PC-9 (cell line): ENCODE measurements around the gene USF2. TPM values are rescaled to one million over a fixed set of nuclear protein-coding genes. Genes with fewer than 3 reads are reported as not detected.

ENCODE experiments used
- BruUV-seq: library from RNA; stranded (reverse); fragments of 400-500 nt; replicated peaks from 2 replicates; lab custom pipeline; 2021; lab: Mats Ljungman, UMichigan
- CTCF ChIA-PET: fragments of 300-600 bp; sonication (Branson Sonifier 250); formaldehyde crosslinking; loops from one replicate; lab custom pipeline; 2022; ENCODE audit warnings: antibody characterized with exemption; lab: Charles Lee
- POLR2A ChIA-PET: fragments of 300-600 bp; sonication (Branson Sonifier 250); formaldehyde crosslinking; loops from one replicate; lab custom pipeline; 2022; ENCODE audit warnings: antibody characterized with exemption; ENCODE audit not compliant: unreplicated experiment; lab: Charles Lee
- DNase-seq, 2 experiments: peaks; one replicate each; pipeline versions ENCODE4 v3.0.0 to v3.0.0-alpha.2; 2015 to 2022; ENCODE audit warnings: mixed read lengths in 1 of 2
- H2AFZ ChIP-seq: fragments of 200-600 bp; sonication (generic); 2 replicates; pipeline ENCODE4 v1.8.1; 2017; ENCODE audit warnings: antibody characterized with exemption
- H3F3A ChIP-seq: fragments of 200-600 bp; sonication (generic); 2 replicates; pipeline ENCODE4 v1.8.1; 2017; ENCODE audit warnings: antibody characterized with exemption, mild to moderate bottlenecking, low read depth; ENCODE audit not compliant: insufficient read depth
- H3K27ac ChIP-seq: fragments of 200-600 bp; sonication (generic); 2 replicates; pipeline ENCODE4 v1.6.1; 2016; ENCODE audit warnings: mixed run types
- H3K27me3 ChIP-seq: fragments of 200-600 bp; sonication (generic); 2 replicates; pipeline ENCODE4 v1.6.1; 2016; ENCODE audit warnings: low read depth, mixed run types; ENCODE audit not compliant: insufficient read depth
- H3K36me3 ChIP-seq: fragments of 200-600 bp; sonication (generic); 2 replicates; pipeline ENCODE4 v1.6.1; 2016; ENCODE audit warnings: low read depth, mixed run types
- H3K4me1 ChIP-seq: fragments of 200-600 bp; sonication (generic); replicated peaks from 2 replicates; pipeline ENCODE4 v1.6.1; 2016; ENCODE audit warnings: mixed run types; ENCODE audit not compliant: insufficient read depth
- H3K4me2 ChIP-seq: fragments of 200-600 bp; sonication (generic); 2 replicates; pipeline ENCODE4 v1.6.1; 2017; ENCODE audit warnings: mixed run types
- H3K4me3 ChIP-seq: fragments of 200-600 bp; sonication (generic); 2 replicates; pipeline ENCODE4 v1.6.1; 2016; ENCODE audit warnings: mixed run types
- H3K79me2 ChIP-seq: fragments of 200-600 bp; sonication (generic); 2 replicates; pipeline ENCODE4 v1.6.1; 2017; ENCODE audit warnings: low read depth, mixed run types
- H3K9me2 ChIP-seq: fragments of 200-600 bp; sonication (generic); 2 replicates; pipeline ENCODE4 v1.8.1; 2017; ENCODE audit warnings: mild to moderate bottlenecking; ENCODE audit not compliant: insufficient read depth
- H3K9me3 ChIP-seq: fragments of 200-600 bp; sonication (generic); 2 replicates; pipeline ENCODE4 v1.8.1; 2016; ENCODE audit warnings: low read depth; ENCODE audit not compliant: insufficient read depth
- H4K20me1 ChIP-seq: fragments of 200-600 bp; sonication (generic); 2 replicates; pipeline ENCODE4 v1.8.1; 2017; ENCODE audit not compliant: insufficient read depth
- EZH2 ChIP-seq: fragments of 200-600 bp; sonication (generic); IDR thresholded peaks from 2 replicates; pipeline ENCODE4 v1.8.0; 2017; ENCODE audit warnings: antibody characterized with exemption, low read depth
- intact Hi-C: fragments of 100-400 bp; cut with micrococcal nuclease; formaldehyde crosslinking; loops from one replicate; pipeline ENCODE4 v1.10.0; 2022; ENCODE audit not compliant: unreplicated experiment
- total RNA-seq: library from RNA; stranded (reverse); gene quantifications from 2 replicates; pipeline ENCODE4 v1.2.3, GENCODE V29; 2021
- TF ChIP-seq, protein P1 (sequence below): fragments of 200-600 bp; sonication (generic); conservative IDR thresholded peaks from 2 replicates; pipeline ENCODE4 v1.6.1; 2017; ENCODE audit warnings: mixed run types, antibody characterized with exemption, mild to moderate bottlenecking, moderate library complexity

The USF2 gene
- total RNA-seq, 1 experiment from 2014 or later, result 98.2 TPM

DNA sequence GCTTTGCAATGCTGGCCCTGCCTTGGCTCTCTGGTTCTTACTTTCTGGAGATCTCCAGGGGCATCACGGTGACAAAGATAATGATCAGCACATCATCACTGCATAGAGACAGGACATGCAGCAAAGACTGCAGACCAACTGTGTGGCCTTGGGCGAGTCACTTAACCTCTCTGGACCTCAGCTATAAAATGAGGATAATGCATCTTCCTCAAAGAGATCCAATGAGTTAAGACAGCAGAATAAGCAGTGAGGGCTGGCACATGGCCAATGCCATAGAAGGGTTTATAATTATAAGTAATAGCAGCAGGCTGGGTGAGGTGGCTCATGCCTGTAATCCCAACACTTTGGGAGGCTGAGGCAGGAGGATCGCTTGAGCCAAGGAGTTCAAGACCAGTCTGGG, 25.6 kb downstream of the USF2 start:
- no peak for DNase-seq
- peaks cover 6% of the 10 kb centered on the region; the same call in 1 of the 2 replicates for H3K4me1 ChIP-seq
- no peaks in the 10 kb centered on the region for H4K20me1 ChIP-seq
- no peaks in the 10 kb centered on the region for H3K36me3 ChIP-seq
- no peak overlapping the region for H3K27ac ChIP-seq
- no peaks in the 10 kb centered on the region for H3K9me3 ChIP-seq
- H3K27me3 ChIP-seq, result 0 out of 2 replicates have a peak, but pooled peaks cover 3% of the 10 kb centered on the region
- BruUV-seq, result no TSS peak
- no peak for TF ChIP-seq EZH2
- TF ChIP-seq, protein P1, sequence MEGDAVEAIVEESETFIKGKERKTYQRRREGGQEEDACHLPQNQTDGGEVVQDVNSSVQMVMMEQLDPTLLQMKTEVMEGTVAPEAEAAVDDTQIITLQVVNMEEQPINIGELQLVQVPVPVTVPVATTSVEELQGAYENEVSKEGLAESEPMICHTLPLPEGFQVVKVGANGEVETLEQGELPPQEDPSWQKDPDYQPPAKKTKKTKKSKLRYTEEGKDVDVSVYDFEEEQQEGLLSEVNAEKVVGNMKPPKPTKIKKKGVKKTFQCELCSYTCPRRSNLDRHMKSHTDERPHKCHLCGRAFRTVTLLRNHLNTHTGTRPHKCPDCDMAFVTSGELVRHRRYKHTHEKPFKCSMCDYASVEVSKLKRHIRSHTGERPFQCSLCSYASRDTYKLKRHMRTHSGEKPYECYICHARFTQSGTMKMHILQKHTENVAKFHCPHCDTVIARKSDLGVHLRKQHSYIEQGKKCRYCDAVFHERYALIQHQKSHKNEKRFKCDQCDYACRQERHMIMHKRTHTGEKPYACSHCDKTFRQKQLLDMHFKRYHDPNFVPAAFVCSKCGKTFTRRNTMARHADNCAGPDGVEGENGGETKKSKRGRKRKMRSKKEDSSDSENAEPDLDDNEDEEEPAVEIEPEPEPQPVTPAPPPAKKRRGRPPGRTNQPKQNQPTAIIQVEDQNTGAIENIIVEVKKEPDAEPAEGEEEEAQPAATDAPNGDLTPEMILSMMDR, result no peak
- ChIA-PET POLR2A (interaction anchor here (0.6 kb wide), 1 partner anchor 237 kb away, joined by 3 read pairs; no protein-coding TSS in a partner anchor), CTCF (interaction anchor here (0.5 to 0.6 kb wide), 2 partner anchors 59 to 153 kb away, joined by 6 to 7 read pairs; no protein-coding TSS in a partner anchor)
- intact Hi-C loops, result no loop called here
- H3K4me3 ChIP-seq, result no peak overlapping the region
- no peaks in the 10 kb centered on the region for H3K9me2 ChIP-seq
- H3K79me2 ChIP-seq, result no peaks in the 10 kb centered on the region
- H3F3A ChIP-seq, result peaks cover 37% of the 10 kb centered on the region
- no peak overlapping the region for H2AFZ ChIP-seq
- H3K4me2 ChIP-seq, result no peak overlapping the region

DNA sequence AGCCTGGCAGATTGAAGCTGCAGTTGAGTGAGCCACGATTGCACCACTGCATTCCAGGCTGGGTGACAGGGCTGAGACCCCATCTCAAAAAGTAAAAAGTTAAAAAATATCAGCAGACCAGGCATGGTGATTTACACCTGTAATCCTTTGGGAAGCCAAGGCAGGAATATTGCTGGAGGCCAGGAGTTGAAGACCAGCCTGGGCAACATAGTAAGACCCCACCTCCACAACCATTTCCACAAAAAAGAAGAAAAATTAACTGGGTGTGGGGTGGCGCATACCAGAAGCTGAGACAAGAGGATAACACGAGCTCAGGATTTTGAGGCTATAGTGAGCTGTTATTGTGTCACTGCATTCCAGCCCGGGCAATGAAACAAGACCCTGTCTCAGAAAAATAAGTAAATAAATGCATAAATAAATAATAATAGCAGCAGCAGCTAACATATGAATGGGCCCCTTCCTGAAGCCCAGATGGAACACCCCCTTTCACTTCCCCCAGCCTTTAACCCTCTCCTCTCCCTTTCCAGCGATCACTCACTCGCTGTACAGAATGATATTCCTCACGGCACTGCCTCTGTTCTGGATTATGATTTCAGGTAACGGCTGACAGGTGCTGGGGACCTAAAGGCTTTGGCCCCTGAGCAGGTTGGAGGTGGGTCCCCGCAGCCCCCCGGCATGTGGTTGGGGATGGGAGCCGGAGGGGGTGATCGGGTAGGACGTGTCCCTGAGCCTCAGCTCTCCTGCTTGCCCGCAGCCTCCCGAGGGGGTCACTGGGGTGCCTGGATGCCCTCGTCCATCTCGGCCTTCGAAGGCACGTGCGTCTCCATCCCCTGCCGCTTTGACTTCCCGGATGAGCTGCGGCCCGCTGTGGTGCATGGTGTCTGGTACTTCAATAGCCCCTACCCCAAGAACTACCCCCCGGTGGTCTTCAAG, 26.4 kb downstream of the USF2 start:
- H3K9me3 ChIP-seq, result no peaks in the 10 kb centered on the region
- intact Hi-C loops, result no loop called here
- ChIA-PET POLR2A (no interaction called here), CTCF (interaction anchor here (0.5 to 0.7 kb wide), 2 partner anchors 11 to 154 kb away, joined by 6 to 9 read pairs; no protein-coding TSS in a partner anchor)
- H3K27me3 ChIP-seq, result 0 out of 2 replicates have a peak, but pooled peaks cover 3% of the 10 kb centered on the region
- no peak overlapping the region for H2AFZ ChIP-seq
- no peaks in the 10 kb centered on the region for H3K79me2 ChIP-seq
- no peaks in the 10 kb centered on the region for H3K36me3 ChIP-seq
- no TSS peak for BruUV-seq
- no peaks in the 10 kb centered on the region for H3K4me1 ChIP-seq
- H3K4me2 ChIP-seq, result no peak overlapping the region
- H3K4me3 ChIP-seq, result no peak overlapping the region
- H4K20me1 ChIP-seq, result no peaks in the 10 kb centered on the region
- peaks cover 37% of the 10 kb centered on the region for H3F3A ChIP-seq
- H3K27ac ChIP-seq, result no peak overlapping the region
- TF ChIP-seq, protein P1, result no peak
- no peak for TF ChIP-seq EZH2
- no peak for DNase-seq
- no peaks in the 10 kb centered on the region for H3K9me2 ChIP-seq

DNA sequence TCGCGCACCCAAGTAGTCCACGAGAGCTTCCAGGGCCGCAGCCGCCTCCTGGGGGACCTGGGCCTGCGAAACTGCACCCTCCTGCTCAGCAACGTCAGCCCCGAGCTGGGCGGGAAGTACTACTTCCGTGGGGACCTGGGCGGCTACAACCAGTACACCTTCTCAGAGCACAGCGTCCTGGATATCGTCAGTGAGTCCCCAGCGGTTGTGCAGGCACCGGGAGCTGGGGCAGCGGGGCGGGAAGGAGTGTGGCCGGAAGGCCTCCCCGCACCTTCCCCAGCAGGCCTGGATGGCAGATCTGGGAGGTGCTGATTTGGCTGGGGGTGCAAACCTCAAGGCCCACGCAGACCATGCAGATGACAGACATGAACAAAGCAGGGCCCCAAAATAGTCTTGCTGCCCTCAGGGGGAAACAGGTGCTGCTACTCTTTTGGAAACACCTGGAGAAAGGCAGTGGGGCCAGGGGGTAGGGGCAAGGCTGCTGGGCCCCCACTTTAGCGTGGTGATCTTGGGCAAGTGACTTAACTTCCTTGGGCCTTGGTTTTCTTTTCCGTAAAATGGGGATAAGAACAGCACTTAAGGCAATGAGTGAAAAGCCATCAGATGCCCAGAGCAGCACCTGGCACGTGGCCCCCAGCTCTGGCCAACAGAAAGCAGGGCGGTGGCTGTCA, 27.2 kb downstream of the USF2 start:
- Histone ChIP-seq H3K79me2 (no peaks in the 10 kb centered on the region), H3K4me3 (no peak overlapping the region), H3F3A (peaks cover 37% of the 10 kb centered on the region), H2AFZ (no peak overlapping the region), H3K9me3 (no peaks in the 10 kb centered on the region), H3K27ac (no peak overlapping the region), H3K4me1 (no peaks in the 10 kb centered on the region), H3K36me3 (no peaks in the 10 kb centered on the region), H3K27me3 (0 out of 2 replicates have a peak, but pooled peaks cover 3% of the 10 kb centered on the region), H3K4me2 (no peak overlapping the region), H3K9me2 (no peaks in the 10 kb centered on the region), H4K20me1 (no peaks in the 10 kb centered on the region)
- POLR2A ChIA-PET, result interaction anchor here (0.5 to 0.6 kb wide), 2 partner anchors 28 to 191 kb away, joined by 3 to 8 read pairs; no protein-coding TSS in a partner anchor
- no TSS peak for BruUV-seq
- DNase-seq, result no peak
- TF ChIP-seq EZH2, result no peak
- TF ChIP-seq, protein P1, result no peak
- CTCF ChIA-PET, result no interaction called here
- intact Hi-C loops, result no loop called here
